GM04504 (cell line): Measurements from ENCODE around the gene NCOA6.
A peak's percentile ranks its signal among the peaks of the same experiment; 100 is the strongest.

Experiments used
- DNase-seq: peaks from one replicate; pipeline ENCODE4 v3.0.0-alpha.2; 2012; ENCODE audit warnings: low read depth

NCOA6 gene

GRCh38 chr20:34704177-34705007, 121.1 kb downstream of the NCOA6 start, which contains the start of gene TP53INP2:
TSS of gene TP53INP2 (plus strand) at chr20:34704344. CDS start at chr20:34708740, 4,396 bp downstream.
- peak; percentile 69 for DNase-seq

DNA sequence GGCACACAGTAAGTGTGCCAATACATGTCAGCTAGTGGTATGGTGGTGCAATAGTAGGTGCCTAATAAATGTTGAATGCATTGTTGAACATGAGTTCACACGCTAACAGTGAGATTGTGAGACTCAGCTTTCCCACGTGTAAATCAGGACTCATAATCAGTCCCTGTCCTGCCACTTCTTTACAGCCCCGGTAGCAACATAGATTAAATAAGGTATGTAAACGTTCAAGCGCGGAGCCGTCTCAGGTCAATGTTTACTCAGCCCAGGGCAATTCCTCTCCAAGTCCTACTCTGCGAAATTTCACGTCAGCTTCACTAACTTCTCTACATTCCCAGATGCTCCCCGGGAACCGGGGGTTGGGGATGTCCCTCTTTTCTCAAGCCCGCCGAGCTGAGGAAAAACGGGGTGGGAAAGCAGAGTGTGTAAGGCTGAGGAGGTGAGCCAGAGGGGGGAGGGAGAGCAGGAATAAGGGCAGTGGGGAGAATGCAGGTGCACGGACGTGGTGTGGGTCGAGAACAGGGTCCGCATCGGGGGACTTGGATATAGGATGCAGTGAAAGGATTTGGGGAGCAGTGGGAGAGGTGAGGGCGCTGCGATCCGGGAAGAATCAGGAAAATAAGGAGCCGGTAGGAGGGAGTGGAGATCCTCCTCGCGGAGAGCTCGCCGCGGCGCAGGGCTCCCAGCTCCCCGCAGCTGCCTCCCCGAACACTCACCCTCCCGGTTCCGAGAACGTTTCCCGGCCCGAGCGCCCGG, 121.9 kb downstream of the NCOA6 start:
- DNase-seq: no peak

- DNase-seq: no peak
Measured at GRCh38 chr20:34703061-34703423, 122.4 kb downstream of the NCOA6 start.

GRCh38 chr20:34701405-34702085, 123.9 kb downstream of the NCOA6 start:
- DNase-seq: no peak

- no peak for DNase-seq
Measured at GRCh38 chr20:34693414-34693813, 132.0 kb downstream of the NCOA6 start.

DNA sequence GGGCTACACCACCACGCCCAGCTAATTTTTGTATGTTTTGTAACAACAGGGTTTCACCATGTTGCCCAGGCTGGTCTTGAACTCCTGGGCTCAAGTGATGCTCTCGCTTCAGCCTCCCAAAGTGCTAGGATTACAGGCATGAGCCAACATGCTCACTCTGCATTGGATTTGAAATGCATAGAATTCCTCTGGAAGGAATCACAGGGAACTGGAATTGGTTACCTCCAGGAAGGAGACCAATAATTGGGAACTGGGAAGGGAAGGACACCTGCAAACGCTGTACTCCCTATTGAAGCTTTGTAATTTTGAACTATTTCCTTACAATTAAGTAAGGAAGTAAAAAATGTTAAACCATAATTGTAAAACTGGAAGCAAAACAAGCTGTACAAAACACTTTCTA, 133.6 kb downstream of the NCOA6 start:
- no peak for DNase-seq

DNA sequence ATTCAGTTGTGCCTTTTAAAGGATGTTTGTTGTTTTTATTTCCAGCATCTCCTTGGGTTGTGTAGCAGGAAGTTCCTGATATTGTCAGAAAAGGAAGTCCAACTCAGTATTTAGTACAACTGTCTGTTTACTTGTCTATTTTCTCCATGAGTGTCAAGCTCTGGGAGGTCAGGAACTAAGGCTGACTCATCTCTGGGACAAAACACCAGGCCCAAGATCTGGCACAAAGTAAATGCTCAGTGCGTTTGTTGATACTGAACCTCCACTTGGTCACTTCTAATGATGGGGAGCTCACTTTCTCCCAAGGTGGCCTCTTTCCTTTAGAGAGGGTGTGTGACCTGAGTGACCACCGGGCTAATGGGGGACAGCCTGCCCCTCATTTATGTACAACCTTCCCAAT, 136.0 kb downstream of the NCOA6 start:
- DNase-seq: no peak

DNA sequence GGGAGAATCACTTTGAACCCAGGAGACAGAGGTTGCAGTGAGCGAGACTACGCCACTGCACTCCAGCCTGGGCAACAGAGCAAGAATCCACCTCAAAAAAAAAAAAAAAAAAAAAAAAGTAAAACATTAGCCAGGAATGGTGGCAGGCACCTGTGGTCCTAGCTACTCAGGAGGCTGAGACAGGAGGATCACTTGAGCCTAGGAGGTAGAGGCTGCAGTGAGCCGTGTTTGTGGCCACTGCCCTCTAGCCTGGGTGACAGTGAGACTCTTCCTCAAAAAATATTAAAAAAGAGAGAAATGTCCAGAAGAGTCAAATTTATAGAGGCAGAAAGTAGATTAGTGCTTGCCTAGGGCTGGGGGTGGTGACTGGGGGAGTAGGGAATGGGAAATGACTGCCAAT, 141.8 kb downstream of the NCOA6 start:
- DNase-seq: no peak

GRCh38 chr20:34680586-34681175, 144.8 kb downstream of the NCOA6 start:
- DNase-seq: no peak

- DNase-seq: peak; percentile 85
Measured at GRCh38 chr20:34676642-34677373, 148.6 kb downstream of the NCOA6 start, which contains the start of gene PIGU. TSS of gene PIGU (minus strand) at chr20:34677092. CDS start at chr20:34677085, 7 bp downstream.

GRCh38 chr20:34675993-34676641, 149.3 kb downstream of the NCOA6 start:
- no peak for DNase-seq

- DNase-seq: no peak
Measured at GRCh38 chr20:34675561-34675960, 149.9 kb downstream of the NCOA6 start.

DNA sequence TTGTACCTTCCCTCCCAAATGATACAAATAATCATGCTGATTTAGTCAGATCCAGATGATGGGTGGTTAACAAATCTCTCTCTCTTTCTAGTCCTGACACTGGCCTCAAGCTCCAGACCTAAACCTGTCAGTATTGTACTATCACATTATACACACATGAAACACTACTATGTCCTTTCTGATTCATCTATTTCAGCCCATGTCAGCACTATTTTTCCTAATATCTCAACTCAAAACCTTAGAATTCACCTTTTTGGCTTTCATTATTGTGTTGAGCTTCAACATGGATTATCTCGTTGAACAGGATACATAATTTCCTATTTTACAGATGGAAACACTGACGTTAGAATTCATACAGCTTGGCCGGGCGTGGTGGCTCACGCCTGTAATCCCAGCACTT, 152.0 kb downstream of the NCOA6 start:
- no peak for DNase-seq

- no peak for DNase-seq
Measured at GRCh38 chr20:34669094-34669493, 156.4 kb downstream of the NCOA6 start.
